GM21723 (cell line): ENCODE results near the gene CCNDBP1.

Source experiments
- ATAC-seq: cut with Tn5 transposase; IDR thresholded peaks from one replicate; pipeline ENCODE4 v1.9.1; 2021; ENCODE audit warnings: mild to moderate bottlenecking, moderate library complexity; ENCODE audit not compliant: unreplicated experiment

Gene CCNDBP1

GRCh38 chr15:43243020-43243645, 57.9 kb downstream of the CCNDBP1 start:
- no peak for ATAC-seq

GRCh38 chr15:43244092-43244491, 58.9 kb downstream of the CCNDBP1 start:
- no peak for ATAC-seq

- ATAC-seq, result no peak
Measured at GRCh38 chr15:43246261-43246774, 61.1 kb downstream of the CCNDBP1 start.
